Measurements from ENCODE around the gene CACNB4.

DNA sequence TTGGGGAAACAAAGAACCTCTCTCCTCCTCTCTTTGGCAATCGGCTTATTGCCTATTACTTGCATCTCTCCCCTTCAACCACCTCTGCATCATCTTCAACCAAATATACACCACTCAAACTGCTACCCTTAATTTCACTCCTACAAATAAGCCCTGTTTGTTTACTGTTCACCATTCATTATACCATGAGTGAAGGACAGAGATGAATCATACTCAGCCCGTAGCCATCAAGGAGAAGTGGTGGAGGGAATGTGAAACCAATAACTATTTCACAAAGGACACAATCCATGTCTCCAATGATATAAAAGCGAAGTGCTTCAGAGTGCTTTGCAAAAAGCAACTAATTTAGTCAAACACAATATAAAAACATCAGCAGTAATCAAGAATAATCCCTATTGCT, 76.8 kb downstream of the CACNB4 start:
- TF ChIP-seq EZH2phosphoT487 (IDR thresholded peaks at IDR 0.05; ENCODE audit: borderline replicate concordance): no peak
- TF ChIP-seq, protein P1, sequence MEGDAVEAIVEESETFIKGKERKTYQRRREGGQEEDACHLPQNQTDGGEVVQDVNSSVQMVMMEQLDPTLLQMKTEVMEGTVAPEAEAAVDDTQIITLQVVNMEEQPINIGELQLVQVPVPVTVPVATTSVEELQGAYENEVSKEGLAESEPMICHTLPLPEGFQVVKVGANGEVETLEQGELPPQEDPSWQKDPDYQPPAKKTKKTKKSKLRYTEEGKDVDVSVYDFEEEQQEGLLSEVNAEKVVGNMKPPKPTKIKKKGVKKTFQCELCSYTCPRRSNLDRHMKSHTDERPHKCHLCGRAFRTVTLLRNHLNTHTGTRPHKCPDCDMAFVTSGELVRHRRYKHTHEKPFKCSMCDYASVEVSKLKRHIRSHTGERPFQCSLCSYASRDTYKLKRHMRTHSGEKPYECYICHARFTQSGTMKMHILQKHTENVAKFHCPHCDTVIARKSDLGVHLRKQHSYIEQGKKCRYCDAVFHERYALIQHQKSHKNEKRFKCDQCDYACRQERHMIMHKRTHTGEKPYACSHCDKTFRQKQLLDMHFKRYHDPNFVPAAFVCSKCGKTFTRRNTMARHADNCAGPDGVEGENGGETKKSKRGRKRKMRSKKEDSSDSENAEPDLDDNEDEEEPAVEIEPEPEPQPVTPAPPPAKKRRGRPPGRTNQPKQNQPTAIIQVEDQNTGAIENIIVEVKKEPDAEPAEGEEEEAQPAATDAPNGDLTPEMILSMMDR (conservative IDR thresholded peaks at IDR 0.05; ENCODE audit: low read length): no peak

Data from Loucy (cell line).